H1 (cell line): ENCODE measurements around the gene TNFSF12. TPM values are rescaled to one million over a fixed set of nuclear protein-coding genes. Genes with fewer than 3 reads are reported as not detected.

ENCODE experiments used
- POLR2A ChIP-seq, 2 experiments: IDR thresholded peaks; 1 replicate in 1 of 2; 2 replicates in 1 of 2; pipeline ENCODE4 v1.6.1; 2011; ENCODE audit warnings: low read depth in 2 of 2, low read length in 2 of 2, mild to moderate bottlenecking in 2 of 2; ENCODE audit errors: control extremely low read depth in 1 of 2
- POLR2AphosphoS5 ChIP-seq: IDR thresholded peaks from 2 replicates; pipeline ENCODE4 v1.6.1; 2011; ENCODE audit warnings: low read depth, low read length
- SP4 ChIP-seq: IDR thresholded peaks from 2 replicates; pipeline ENCODE4 v1.6.1; 2012; ENCODE audit warnings: low read length, inconsistent platforms
- TAF1 ChIP-seq: IDR thresholded peaks from 2 replicates; pipeline ENCODE4 v1.6.1; 2011; ENCODE audit warnings: mild to moderate bottlenecking, low read depth, low read length
- TAF7 ChIP-seq: optimal IDR thresholded peaks from 2 replicates; pipeline ENCODE3; 2011; ENCODE audit warnings: low read depth, mild to moderate bottlenecking, inconsistent platforms, low read length, moderate library complexity, borderline replicate concordance
- polyA plus RNA-seq, 7 experiments: library from polyadenylated mRNA; depleted of rRNA in 3 of 7; stranded (reverse) in 5 of 7; unstranded in 2 of 7; fragments of >200 nt in 5 of 7; fragments of 200-250 nt in 2 of 7; gene quantifications; 1 replicate in 5 of 7; 2 replicates in 1 of 7; 4 replicates in 1 of 7; pipeline versions ENCODE4 v1.2.1 to v1.2.3, GENCODE V29; 2011 to 2013; ENCODE audit warnings: missing spikeins in 2 of 7, mixed read lengths in 2 of 7
- total RNA-seq: library from RNA; stranded (reverse); fragmentation: NEBNext Ultra II Directional; extraction: Animal tissue kit (Norgen Biotek cat#: 25700); gene quantifications from 2 replicates; pipeline ENCODE4 v1.2.1, GENCODE V29; 2021

TNFSF12 gene
- total and polyA plus RNA-seq, 2 of the 8 experiments (the other 6 are each of a cell fraction or from before 2014, with no cell fraction given), result 7.2 to 9.6 TPM

- TF ChIP-seq POLR2AphosphoS5 (peak; percentile 64; the same call in 1 of the 2 replicates), POLR2A (IDR thresholded peaks at IDR 0.05; ENCODE audit: control extremely low read depth in 1 of 2, low read depth in 2 of 2, low read length in 2 of 2) (peak; percentile 32 to 91), TAF7 (peak; percentile 48), SP4 (no peak), TAF1 (peak; percentile 85)
Measured at GRCh38 chr17:7589891-7590691, 41.2 kb downstream of the TNFSF12 start, which contains the start of gene SOX15 (continued).
